ENCODE measurements around the gene PCSK6. TPM values are rescaled to one million over a fixed set of nuclear protein-coding genes. Genes with fewer than 3 reads are reported as not detected.

The PCSK6 gene
- total RNA-seq, 1 donor = 0.72 TPM

GRCh38 chr15:101306341-101307047, 183.0 kb downstream of the PCSK6 start:
- Histone ChIP-seq H3K4me2 (ENCODE audit: insufficient read depth, low read length) (no peak overlapping the region), H3K9me3 (ENCODE audit: low read depth, low read length) (no peaks in the 10 kb centered on the region), H3K79me2 (ENCODE audit: insufficient read depth, low read length) (no peaks in the 10 kb centered on the region), H3K4me1 (ENCODE audit: insufficient read depth, low read length) (no peaks in the 10 kb centered on the region), H3K36me3 (ENCODE audit: insufficient read depth, low read length) (no peaks in the 10 kb centered on the region), H4K20me1 (ENCODE audit: insufficient read depth, low read length) (no peaks in the 10 kb centered on the region), H3K27ac (ENCODE audit: low read depth, low read length) (no peak overlapping the region), H2AFZ (ENCODE audit: low read length) (no peak overlapping the region), H3K27me3 (ENCODE audit: insufficient read depth, low read length) (peaks cover 3% of the 10 kb centered on the region), H3K4me3 (ENCODE audit: insufficient read depth, low read length) (no peak overlapping the region)
- DNase-seq (ENCODE audit: insufficient read length, low spot score, missing footprints) = peak; percentile 66
- no peak for TF ChIP-seq CTCF (IDR thresholded peaks at IDR 0.05; ENCODE audit: extremely low read depth, low read depth, low read length)

GRCh38 chr15:101305820-101306255, 183.7 kb downstream of the PCSK6 start:
- peak; percentile 64 for DNase-seq (ENCODE audit: insufficient read length, low spot score, missing footprints)
- H3K27me3 ChIP-seq (ENCODE audit: insufficient read depth, low read length) = peaks cover 3% of the 10 kb centered on the region
- no peak overlapping the region for H3K27ac ChIP-seq (ENCODE audit: low read depth, low read length)
- H3K36me3 ChIP-seq (ENCODE audit: insufficient read depth, low read length) = no peaks in the 10 kb centered on the region
- H3K79me2 ChIP-seq (ENCODE audit: insufficient read depth, low read length) = no peaks in the 10 kb centered on the region
- no peak overlapping the region for H2AFZ ChIP-seq (ENCODE audit: low read length)
- no peak overlapping the region for H3K4me3 ChIP-seq (ENCODE audit: insufficient read depth, low read length)
- no peaks in the 10 kb centered on the region for H3K9me3 ChIP-seq (ENCODE audit: low read depth, low read length)
- no peak overlapping the region for H3K4me2 ChIP-seq (ENCODE audit: insufficient read depth, low read length)
- no peaks in the 10 kb centered on the region for H3K4me1 ChIP-seq (ENCODE audit: insufficient read depth, low read length)
- no peaks in the 10 kb centered on the region for H4K20me1 ChIP-seq (ENCODE audit: insufficient read depth, low read length)
- TF ChIP-seq CTCF (IDR thresholded peaks at IDR 0.05; ENCODE audit: extremely low read depth, low read depth, low read length) = no peak

GRCh38 chr15:101303408-101303807, 186.1 kb downstream of the PCSK6 start:
- DNase-seq (ENCODE audit: insufficient read length, low spot score, missing footprints) = peak; percentile 51
- Histone ChIP-seq H3K4me2 (ENCODE audit: insufficient read depth, low read length) (no peak overlapping the region), H3K79me2 (ENCODE audit: insufficient read depth, low read length) (no peaks in the 10 kb centered on the region), H3K9me3 (ENCODE audit: low read depth, low read length) (no peaks in the 10 kb centered on the region), H2AFZ (ENCODE audit: low read length) (no peak overlapping the region), H4K20me1 (ENCODE audit: insufficient read depth, low read length) (no peaks in the 10 kb centered on the region), H3K4me1 (ENCODE audit: insufficient read depth, low read length) (no peaks in the 10 kb centered on the region), H3K27me3 (ENCODE audit: insufficient read depth, low read length) (peaks cover 3% of the 10 kb centered on the region), H3K4me3 (ENCODE audit: insufficient read depth, low read length) (no peak overlapping the region), H3K27ac (ENCODE audit: low read depth, low read length) (no peak overlapping the region), H3K36me3 (ENCODE audit: insufficient read depth, low read length) (no peaks in the 10 kb centered on the region)
- TF ChIP-seq CTCF (IDR thresholded peaks at IDR 0.05; ENCODE audit: extremely low read depth, low read depth, low read length) = no peak

All from osteoblast (primary cell).